ENCODE measurements around the gene WWC1. TPM values are rescaled to one million over a fixed set of nuclear protein-coding genes. Genes with fewer than 3 reads are reported as not detected.

WWC1 gene
- total and polyA plus RNA-seq, 10 of the 15 experiments (the other 5 are each of a cell fraction or from before 2014, with no cell fraction given): 0.50 to 7.8 (median 2.5) TPM

DNA sequence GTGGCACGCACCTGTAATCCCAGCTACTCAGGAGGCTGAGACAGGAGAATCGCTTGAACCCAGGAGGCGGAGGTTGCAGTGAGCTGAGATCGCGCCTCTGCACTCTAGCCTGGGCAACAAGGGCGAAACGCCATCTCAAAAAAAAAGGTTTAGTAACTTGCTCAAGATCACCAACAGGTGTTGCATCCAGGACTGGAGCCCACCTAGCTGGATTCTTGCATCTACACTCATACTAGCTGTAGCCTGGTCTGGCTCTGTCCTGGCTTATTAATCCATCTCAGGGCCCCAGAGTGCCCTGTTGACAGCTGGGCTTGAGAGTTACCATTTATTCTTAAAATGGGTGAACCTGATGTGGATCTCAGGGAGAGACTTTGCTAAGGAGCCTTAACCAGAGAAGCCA lies 7.5 kb downstream of the WWC1 start:
- H3K79me2 ChIP-seq (ENCODE audit: control insufficient read depth, insufficient read depth, low read length): no peaks in the 10 kb centered on the region
- H3K9me3 ChIP-seq (replicated peaks; ENCODE audit: control insufficient read depth, insufficient read depth, low read length): no peaks in the 10 kb centered on the region
- no peak overlapping the region for H3K4me2 ChIP-seq (ENCODE audit: control insufficient read depth, insufficient read depth)
- in situ Hi-C loops (cut with MboI): no loop called here
- H3K36me3 ChIP-seq (ENCODE audit: control insufficient read depth in 2 of 2, insufficient read depth in 2 of 2, low read length in 1 of 2): no peaks in the 10 kb centered on the region
- intact Hi-C loops (cut with micrococcal nuclease; ENCODE audit: unreplicated experiment): loop anchor here (10.0 kb wide), 1 partner anchor 276 kb away; the partner anchor contains the start of gene PANK3
- no peak overlapping the region for H3K9ac ChIP-seq (ENCODE audit: control insufficient read depth, insufficient read depth, low read length)
- ChIA-PET POLR2A (no interaction called here), CTCF (interaction anchor here (0.7 kb wide), 1 partner anchor 254 kb away, joined by 3 read pairs; no protein-coding TSS in a partner anchor), SMC1A (ENCODE audit: uncharacterized antibody, unreplicated experiment) (interaction anchor here (1.3 kb wide), 1 partner anchor 29 kb away, joined by 3 read pairs; no protein-coding TSS in a partner anchor), RAD21 (ENCODE audit: unreplicated experiment) (no interaction called here)
- H4K20me1 ChIP-seq (ENCODE audit: control insufficient read depth, insufficient read depth): no peaks in the 10 kb centered on the region; the same call in 1 of the 2 replicates
- H2AFZ ChIP-seq (ENCODE audit: control insufficient read depth, low read depth, low read length): no peak overlapping the region
- 93% methylated on average over 6 of the region's 7 CpGs for WGBS (ENCODE audit: insufficient coverage, insufficient replicate concordance, low lambda C conversion rate, missing lambda C conversion rate)
- no peaks in the 10 kb centered on the region; a peak in 1 of 4 replicates for H3K27me3 ChIP-seq (replicated peaks in 1 of 2; ENCODE audit: control insufficient read depth in 2 of 2, insufficient read depth in 2 of 2, low read length in 1 of 2)
- no TSS peak for BruUV-seq (replicated peaks)
- H3K4me1 ChIP-seq (ENCODE audit: control insufficient read depth, insufficient read depth, low read length): no peaks in the 10 kb centered on the region; the same call in 1 of the 2 replicates
- ATAC-seq (no peak), DNase-seq (ENCODE audit: low read depth, low spot score) (no peak), FAIRE-seq (no peak)
- H3K4me3 ChIP-seq: no peak overlapping the region
- TF ChIP-seq NRF1 (conservative IDR thresholded peaks at IDR 0.05; ENCODE audit: low read depth, low read length): no peak
- no peak for TF ChIP-seq STAT3 (IDR thresholded peaks at IDR 0.05; ENCODE audit: low read depth, low read length)
- no peak for TF ChIP-seq TBL1XR1 (IDR thresholded peaks at IDR 0.05; ENCODE audit: low read depth, low read length)
- TF ChIP-seq, protein P1, sequence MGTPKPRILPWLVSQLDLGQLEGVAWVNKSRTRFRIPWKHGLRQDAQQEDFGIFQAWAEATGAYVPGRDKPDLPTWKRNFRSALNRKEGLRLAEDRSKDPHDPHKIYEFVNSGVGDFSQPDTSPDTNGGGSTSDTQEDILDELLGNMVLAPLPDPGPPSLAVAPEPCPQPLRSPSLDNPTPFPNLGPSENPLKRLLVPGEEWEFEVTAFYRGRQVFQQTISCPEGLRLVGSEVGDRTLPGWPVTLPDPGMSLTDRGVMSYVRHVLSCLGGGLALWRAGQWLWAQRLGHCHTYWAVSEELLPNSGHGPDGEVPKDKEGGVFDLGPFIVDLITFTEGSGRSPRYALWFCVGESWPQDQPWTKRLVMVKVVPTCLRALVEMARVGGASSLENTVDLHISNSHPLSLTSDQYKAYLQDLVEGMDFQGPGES (IDR thresholded peaks at IDR 0.05): no peak
- no peak for TF ChIP-seq YBX1 (IDR thresholded peaks at IDR 0.05)
- TF ChIP-seq NFIC (IDR thresholded peaks at IDR 0.05; ENCODE audit: low read depth, low read length): no peak
- no peak for TF ChIP-seq ZSCAN29 (IDR thresholded peaks at IDR 0.05)
- no peak for TF ChIP-seq CREM (IDR thresholded peaks at IDR 0.05; ENCODE audit: low read depth)
- TF ChIP-seq EGR1 (IDR thresholded peaks at IDR 0.05; ENCODE audit: borderline replicate concordance in 1 of 2, low read depth in 2 of 2, low read length in 2 of 2): no peak
- no peak for TF ChIP-seq CHD4 (IDR thresholded peaks at IDR 0.05)
- TF ChIP-seq POU2F2 (IDR thresholded peaks at IDR 0.05; ENCODE audit: borderline replicate concordance, low read depth, low read length): no peak
- no peak for TF ChIP-seq SRF (IDR thresholded peaks at IDR 0.05; ENCODE audit: low read depth in 2 of 2, low read length in 2 of 2)
- TF ChIP-seq, protein P2, sequence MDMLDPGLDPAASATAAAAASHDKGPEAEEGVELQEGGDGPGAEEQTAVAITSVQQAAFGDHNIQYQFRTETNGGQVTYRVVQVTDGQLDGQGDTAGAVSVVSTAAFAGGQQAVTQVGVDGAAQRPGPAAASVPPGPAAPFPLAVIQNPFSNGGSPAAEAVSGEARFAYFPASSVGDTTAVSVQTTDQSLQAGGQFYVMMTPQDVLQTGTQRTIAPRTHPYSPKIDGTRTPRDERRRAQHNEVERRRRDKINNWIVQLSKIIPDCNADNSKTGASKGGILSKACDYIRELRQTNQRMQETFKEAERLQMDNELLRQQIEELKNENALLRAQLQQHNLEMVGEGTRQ (IDR thresholded peaks at IDR 0.05; ENCODE audit: borderline replicate concordance, low read depth, low read length): no peak
- TF ChIP-seq MTA2 (IDR thresholded peaks at IDR 0.05; ENCODE audit: low read depth): no peak
- TF ChIP-seq, protein P3, sequence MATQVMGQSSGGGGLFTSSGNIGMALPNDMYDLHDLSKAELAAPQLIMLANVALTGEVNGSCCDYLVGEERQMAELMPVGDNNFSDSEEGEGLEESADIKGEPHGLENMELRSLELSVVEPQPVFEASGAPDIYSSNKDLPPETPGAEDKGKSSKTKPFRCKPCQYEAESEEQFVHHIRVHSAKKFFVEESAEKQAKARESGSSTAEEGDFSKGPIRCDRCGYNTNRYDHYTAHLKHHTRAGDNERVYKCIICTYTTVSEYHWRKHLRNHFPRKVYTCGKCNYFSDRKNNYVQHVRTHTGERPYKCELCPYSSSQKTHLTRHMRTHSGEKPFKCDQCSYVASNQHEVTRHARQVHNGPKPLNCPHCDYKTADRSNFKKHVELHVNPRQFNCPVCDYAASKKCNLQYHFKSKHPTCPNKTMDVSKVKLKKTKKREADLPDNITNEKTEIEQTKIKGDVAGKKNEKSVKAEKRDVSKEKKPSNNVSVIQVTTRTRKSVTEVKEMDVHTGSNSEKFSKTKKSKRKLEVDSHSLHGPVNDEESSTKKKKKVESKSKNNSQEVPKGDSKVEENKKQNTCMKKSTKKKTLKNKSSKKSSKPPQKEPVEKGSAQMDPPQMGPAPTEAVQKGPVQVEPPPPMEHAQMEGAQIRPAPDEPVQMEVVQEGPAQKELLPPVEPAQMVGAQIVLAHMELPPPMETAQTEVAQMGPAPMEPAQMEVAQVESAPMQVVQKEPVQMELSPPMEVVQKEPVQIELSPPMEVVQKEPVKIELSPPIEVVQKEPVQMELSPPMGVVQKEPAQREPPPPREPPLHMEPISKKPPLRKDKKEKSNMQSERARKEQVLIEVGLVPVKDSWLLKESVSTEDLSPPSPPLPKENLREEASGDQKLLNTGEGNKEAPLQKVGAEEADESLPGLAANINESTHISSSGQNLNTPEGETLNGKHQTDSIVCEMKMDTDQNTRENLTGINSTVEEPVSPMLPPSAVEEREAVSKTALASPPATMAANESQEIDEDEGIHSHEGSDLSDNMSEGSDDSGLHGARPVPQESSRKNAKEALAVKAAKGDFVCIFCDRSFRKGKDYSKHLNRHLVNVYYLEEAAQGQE (IDR thresholded peaks at IDR 0.05; ENCODE audit: low read depth, low read length): no peak
- TF ChIP-seq NR2C1 (IDR thresholded peaks at IDR 0.05): no peak
- no peak overlapping the region for H3K27ac ChIP-seq (ENCODE audit: control insufficient read depth, insufficient read depth)
